ENCODE measurements around the gene FFAR3. TPM values are rescaled to one million over a fixed set of nuclear protein-coding genes. Genes with fewer than 3 reads are reported as not detected.

Gene FFAR3
- 1 to 10 TPM; 2.4 to 3.1 TPM for total RNA-seq

GRCh38 chr19:35357867-35358573, at the start of gene FFAR3:
Gene FFAR3, plus strand, starts transcription at chr19:35358460. Its CDS starts 431 bp downstream, at chr19:35358891.
- peak within 1 kb of the TSS; percentile 82 for H3K27ac Mint-ChIP-seq
- ChIA-PET POLR2A (no interaction called here), CTCF (interaction anchor here (0.6 to 1.5 kb wide), 8 partner anchors 10 to 229 kb away, joined by 3 to 6 read pairs (median 3); partner anchors contain the start of gene FFAR1)
- peaks cover 10% of the 10 kb centered on the region for H3K27me3 Mint-ChIP-seq
- DNase-seq: peak; percentile 29
- H3K4me1 Mint-ChIP-seq: peaks cover 13% of the 10 kb centered on the region
- peak within 1 kb of the TSS; percentile 50 for H3K4me3 Mint-ChIP-seq
- ATAC-seq: peak; percentile 53
- H3K9me3 Mint-ChIP-seq (ENCODE audit: low read depth): no peaks in the 10 kb centered on the region
- intact Hi-C loops (cut with DNase I, micrococcal nuclease): no loop called here
- no peaks in the 10 kb centered on the region for H3K36me3 Mint-ChIP-seq (ENCODE audit: low read depth)

GRCh38 chr19:35308910-35309309, 49.4 kb upstream of the FFAR3 start:
- no peaks in the 10 kb centered on the region for H3K4me1 Mint-ChIP-seq
- ATAC-seq (no peak), DNase-seq (no peak)
- H3K4me3 Mint-ChIP-seq: no peak overlapping the region
- CTCF ChIA-PET: no interaction called here
- H3K27me3 Mint-ChIP-seq: no peaks in the 10 kb centered on the region
- H3K9me3 Mint-ChIP-seq (ENCODE audit: low read depth): no peaks in the 10 kb centered on the region
- intact Hi-C loops (cut with DNase I, micrococcal nuclease): no loop called here
- no peaks in the 10 kb centered on the region for H3K36me3 Mint-ChIP-seq (ENCODE audit: low read depth)
- no peak overlapping the region for H3K27ac Mint-ChIP-seq
- POLR2A ChIA-PET: no interaction called here

GRCh38 chr19:35309481-35310279, 48.6 kb upstream of the FFAR3 start:
- H3K27ac Mint-ChIP-seq: no peak overlapping the region
- ChIA-PET CTCF (no interaction called here), POLR2A (no interaction called here)
- intact Hi-C loops (cut with DNase I, micrococcal nuclease): no loop called here
- no peaks in the 10 kb centered on the region for H3K27me3 Mint-ChIP-seq
- no peaks in the 10 kb centered on the region for H3K36me3 Mint-ChIP-seq (ENCODE audit: low read depth)
- no peak overlapping the region for H3K4me3 Mint-ChIP-seq
- DNase-seq (no peak), ATAC-seq (no peak)
- H3K4me1 Mint-ChIP-seq: no peaks in the 10 kb centered on the region
- no peaks in the 10 kb centered on the region for H3K9me3 Mint-ChIP-seq (ENCODE audit: low read depth)

- Mint-ChIP-seq H3K27me3 (no peaks in the 10 kb centered on the region), H3K4me1 (no peaks in the 10 kb centered on the region), H3K36me3 (ENCODE audit: low read depth) (no peaks in the 10 kb centered on the region), H3K27ac (no peak overlapping the region), H3K4me3 (no peak overlapping the region), H3K9me3 (ENCODE audit: low read depth) (no peaks in the 10 kb centered on the region)
- DNase-seq (peak; percentile 25), ATAC-seq (peak; percentile 36)
- POLR2A ChIA-PET: no interaction called here
- CTCF ChIA-PET: no interaction called here
- intact Hi-C loops (cut with DNase I, micrococcal nuclease): no loop called here
These were observed 47.9 kb upstream of the FFAR3 start for GRCh38 chr19:35310331-35310730.

GRCh38 chr19:35310811-35311465, 47.3 kb upstream of the FFAR3 start:
- ATAC-seq: no peak
- CTCF ChIA-PET: interaction anchor here (0.5 to 1.3 kb wide), 2 partner anchors 16 to 23 kb away, joined by 5 to 6 read pairs; no protein-coding TSS in a partner anchor
- no peak overlapping the region for H3K27ac Mint-ChIP-seq

GRCh38 chr19:35311901-35312665, 46.2 kb upstream of the FFAR3 start:
- no peak overlapping the region for H3K4me3 Mint-ChIP-seq
- H3K9me3 Mint-ChIP-seq (ENCODE audit: low read depth): no peaks in the 10 kb centered on the region
- H3K36me3 Mint-ChIP-seq (ENCODE audit: low read depth): no peaks in the 10 kb centered on the region
- no peak for ATAC-seq
- POLR2A ChIA-PET: no interaction called here
- CTCF ChIA-PET: interaction anchor here (0.6 to 1.3 kb wide), 2 partner anchors 22 to 51 kb away, joined by 3 to 6 read pairs; no protein-coding TSS in a partner anchor
- H3K4me1 Mint-ChIP-seq: no peaks in the 10 kb centered on the region
- no peak overlapping the region for H3K27ac Mint-ChIP-seq
- no peak for DNase-seq
- no peaks in the 10 kb centered on the region for H3K27me3 Mint-ChIP-seq
- intact Hi-C loops (cut with DNase I, micrococcal nuclease): no loop called here

More at GRCh38 chr19:35310811-35311465, 47.3 kb upstream of the FFAR3 start:
- no peak overlapping the region for H3K4me3 Mint-ChIP-seq
- no peaks in the 10 kb centered on the region for H3K36me3 Mint-ChIP-seq (ENCODE audit: low read depth)
- POLR2A ChIA-PET: no interaction called here
- no peaks in the 10 kb centered on the region for H3K9me3 Mint-ChIP-seq (ENCODE audit: low read depth)
- no peaks in the 10 kb centered on the region for H3K4me1 Mint-ChIP-seq
- DNase-seq: no peak
- H3K27me3 Mint-ChIP-seq: no peaks in the 10 kb centered on the region
- intact Hi-C loops (cut with DNase I, micrococcal nuclease): no loop called here

- H3K27ac Mint-ChIP-seq: no peak overlapping the region
- H3K4me1 Mint-ChIP-seq: peaks cover 2% of the 10 kb centered on the region
- no peaks in the 10 kb centered on the region for H3K9me3 Mint-ChIP-seq (ENCODE audit: low read depth)
- DNase-seq (no peak), ATAC-seq (no peak)
- no peak overlapping the region for H3K4me3 Mint-ChIP-seq
- CTCF ChIA-PET: interaction anchor here (0.7 to 1.4 kb wide), 3 partner anchors 15 to 73 kb away, joined by 3 to 4 read pairs (median 3); partner anchors contain the start of gene CD22
- intact Hi-C loops (cut with DNase I, micrococcal nuclease): no loop called here
- no peaks in the 10 kb centered on the region for H3K27me3 Mint-ChIP-seq
- POLR2A ChIA-PET: no interaction called here
- no peaks in the 10 kb centered on the region for H3K36me3 Mint-ChIP-seq (ENCODE audit: low read depth)
These were observed 44.7 kb upstream of the FFAR3 start for GRCh38 chr19:35313587-35313986.

- CTCF ChIA-PET: interaction anchor here (0.5 to 1.4 kb wide), 3 partner anchors 15 to 199 kb away, joined by 3 read pairs; partner anchors contain the start of genes CD22 and FXYD3
- no peaks in the 10 kb centered on the region for H3K9me3 Mint-ChIP-seq (ENCODE audit: low read depth)
These were observed 44.2 kb upstream of the FFAR3 start for GRCh38 chr19:35314031-35314430.

GRCh38 chr19:35314858-35315470, 43.3 kb upstream of the FFAR3 start:
- intact Hi-C loops (cut with DNase I, micrococcal nuclease): no loop called here
- ChIA-PET POLR2A (no interaction called here), CTCF (interaction anchor here (0.5 to 0.6 kb wide), 2 partner anchors 181 to 200 kb away, joined by 3 read pairs; partner anchors contain the start of gene FXYD3)
- no peak for ATAC-seq
- H3K4me1 Mint-ChIP-seq: peaks cover 7% of the 10 kb centered on the region
- H3K9me3 Mint-ChIP-seq (ENCODE audit: low read depth): no peaks in the 10 kb centered on the region
- no peak for DNase-seq
- H3K27me3 Mint-ChIP-seq: no peaks in the 10 kb centered on the region
- no peaks in the 10 kb centered on the region for H3K36me3 Mint-ChIP-seq (ENCODE audit: low read depth)
- no peak overlapping the region for H3K27ac Mint-ChIP-seq
- no peak overlapping the region for H3K4me3 Mint-ChIP-seq

More at GRCh38 chr19:35314031-35314430, 44.2 kb upstream of the FFAR3 start:
- POLR2A ChIA-PET: no interaction called here
- no peaks in the 10 kb centered on the region for H3K27me3 Mint-ChIP-seq
- H3K4me1 Mint-ChIP-seq: peaks cover 7% of the 10 kb centered on the region
- no peaks in the 10 kb centered on the region for H3K36me3 Mint-ChIP-seq (ENCODE audit: low read depth)
- intact Hi-C loops (cut with DNase I, micrococcal nuclease): no loop called here
- ATAC-seq: no peak
- H3K4me3 Mint-ChIP-seq: no peak overlapping the region
- no peak for DNase-seq
- no peak overlapping the region for H3K27ac Mint-ChIP-seq

- Mint-ChIP-seq H3K36me3 (ENCODE audit: low read depth) (no peaks in the 10 kb centered on the region), H3K27me3 (peaks cover 2% of the 10 kb centered on the region), H3K27ac (no peak overlapping the region), H3K4me1 (peaks cover 7% of the 10 kb centered on the region), H3K4me3 (no peak overlapping the region), H3K9me3 (ENCODE audit: low read depth) (no peaks in the 10 kb centered on the region)
- intact Hi-C loops (cut with DNase I, micrococcal nuclease): no loop called here
- DNase-seq (no peak), ATAC-seq (no peak)
- POLR2A ChIA-PET: no interaction called here
- CTCF ChIA-PET: no interaction called here
These were observed 42.4 kb upstream of the FFAR3 start for GRCh38 chr19:35315883-35316282.

- H3K4me3 Mint-ChIP-seq: no peak overlapping the region
- no peaks in the 10 kb centered on the region for H3K36me3 Mint-ChIP-seq (ENCODE audit: low read depth)
- no peak overlapping the region for H3K27ac Mint-ChIP-seq
- ATAC-seq (no peak), DNase-seq (no peak)
- H3K4me1 Mint-ChIP-seq: peaks cover 7% of the 10 kb centered on the region
- H3K27me3 Mint-ChIP-seq: peaks cover 2% of the 10 kb centered on the region
- ChIA-PET CTCF (no interaction called here), POLR2A (no interaction called here)
- intact Hi-C loops (cut with DNase I, micrococcal nuclease): no loop called here
- H3K9me3 Mint-ChIP-seq (ENCODE audit: low read depth): no peaks in the 10 kb centered on the region
These were observed 41.7 kb upstream of the FFAR3 start for GRCh38 chr19:35316560-35316959.

All from activated CD4-positive, alpha-beta T cell treated with anti-CD3 and anti-CD28 coated beads for 36 hours (primary cell).